IPS-20b (cell line): ENCODE data around the gene UXS1.
"Not testable (repeated sequence)": the region's sequence is repeated elsewhere in the genome, so short reads cannot be mapped to it uniquely, and the experiment has no call there.

Experiments
- H3K27ac ChIP-seq: one replicate; pipeline ENCODE4 v1.5.1; 2013; ENCODE audit warnings: low read length
- H3K27me3 ChIP-seq: 2 replicates; pipeline ENCODE4 v1.6.1; 2013; ENCODE audit warnings: mild to moderate bottlenecking, low read length, inconsistent platforms; ENCODE audit not compliant: insufficient read depth
- H3K36me3 ChIP-seq: 2 replicates; pipeline ENCODE4 v1.6.1; 2013; ENCODE audit warnings: low read depth, mild to moderate bottlenecking, inconsistent platforms, low read length, moderate library complexity; ENCODE audit not compliant: insufficient read depth
- H3K4me1 ChIP-seq: 2 replicates; pipeline ENCODE4 v1.6.1; 2013; ENCODE audit warnings: mild to moderate bottlenecking, control low read depth, inconsistent platforms, low read length, moderate library complexity; ENCODE audit not compliant: insufficient read depth
- H3K4me3 ChIP-seq: 2 replicates; pipeline ENCODE4 v1.5.1; 2013; ENCODE audit warnings: mild to moderate bottlenecking, low read length, inconsistent platforms
- H3K9ac ChIP-seq: 2 replicates; pipeline ENCODE4 v1.6.1; 2013; ENCODE audit warnings: low read depth, mild to moderate bottlenecking, inconsistent platforms, low read length, moderate library complexity
- H3K9me3 ChIP-seq: 2 replicates; pipeline ENCODE4 v1.6.1; 2013; ENCODE audit warnings: mild to moderate bottlenecking, low read depth, low read length, inconsistent platforms; ENCODE audit not compliant: insufficient read depth

UXS1 gene

GRCh38 chr2:106205488-106205887 lies 11.4 kb upstream of the UXS1 start:
- H3K27ac ChIP-seq, result no peak overlapping the region
- no peaks in the 10 kb centered on the region for H3K4me1 ChIP-seq
- no peak overlapping the region for H3K9ac ChIP-seq
- H3K36me3 ChIP-seq, result no peaks in the 10 kb centered on the region
- no peaks in the 10 kb centered on the region for H3K9me3 ChIP-seq
- H3K27me3 ChIP-seq, result no peaks in the 10 kb centered on the region
- H3K4me3 ChIP-seq, result no peak overlapping the region

- not testable (repeated sequence) for H3K4me1 ChIP-seq, H3K4me3 ChIP-seq, H3K27me3 ChIP-seq, H3K9me3 ChIP-seq, H3K9ac ChIP-seq, H3K27ac ChIP-seq, H3K36me3 ChIP-seq
Observed at GRCh38 chr2:106204551-106204950, 10.4 kb upstream of the UXS1 start.

GRCh38 chr2:106201661-106202060 lies 7.6 kb upstream of the UXS1 start:
- H3K4me3 ChIP-seq, result no peak overlapping the region
- H3K27me3 ChIP-seq, result no peaks in the 10 kb centered on the region
- H3K27ac ChIP-seq, result no peak overlapping the region
- no peaks in the 10 kb centered on the region for H3K9me3 ChIP-seq
- H3K4me1 ChIP-seq, result no peaks in the 10 kb centered on the region
- no peak overlapping the region for H3K9ac ChIP-seq
- no peaks in the 10 kb centered on the region for H3K36me3 ChIP-seq

GRCh38 chr2:106197878-106198277 lies 3.8 kb upstream of the UXS1 start:
- Histone ChIP-seq H3K27me3 (no peaks in the 10 kb centered on the region), H3K36me3 (no peaks in the 10 kb centered on the region), H3K4me3 (no peak overlapping the region), H3K9ac (no peak overlapping the region), H3K9me3 (no peaks in the 10 kb centered on the region), H3K4me1 (peaks cover 5% of the 10 kb centered on the region; the same call in 1 of the 2 replicates), H3K27ac (no peak overlapping the region)

- no peaks in the 10 kb centered on the region for H3K36me3 ChIP-seq
- no peaks in the 10 kb centered on the region for H3K9me3 ChIP-seq
- H3K4me3 ChIP-seq, result no peak overlapping the region
- H3K9ac ChIP-seq, result no peak overlapping the region
- H3K4me1 ChIP-seq, result peaks cover 8% of the 10 kb centered on the region
- no peak overlapping the region for H3K27ac ChIP-seq
- H3K27me3 ChIP-seq, result no peaks in the 10 kb centered on the region
Observed at GRCh38 chr2:106195981-106196380, 1.9 kb upstream of the UXS1 start.

GRCh38 chr2:106195456-106195855 lies 1.4 kb upstream of the UXS1 start:
- no peaks in the 10 kb centered on the region for H3K36me3 ChIP-seq
- no peaks in the 10 kb centered on the region for H3K27me3 ChIP-seq
- H3K4me3 ChIP-seq, result no peak overlapping the region
- no peak overlapping the region for H3K27ac ChIP-seq
- H3K9me3 ChIP-seq, result no peaks in the 10 kb centered on the region
- peaks cover 12% of the 10 kb centered on the region for H3K4me1 ChIP-seq
- no peak overlapping the region for H3K9ac ChIP-seq

- H3K9ac ChIP-seq, result peak overlapping the region; percentile 68; the same call in 1 of the 2 replicates
- no peak overlapping the region for H3K27ac ChIP-seq
- H3K4me3 ChIP-seq, result peak overlapping the region; percentile 88
- H3K27me3 ChIP-seq, result no peaks in the 10 kb centered on the region
- no peaks in the 10 kb centered on the region for H3K9me3 ChIP-seq
- H3K4me1 ChIP-seq, result peaks cover 24% of the 10 kb centered on the region
- 0 out of 2 replicates have a peak, but pooled peaks cover 7% of the 10 kb centered on the region for H3K36me3 ChIP-seq
Observed at GRCh38 chr2:106193690-106193976, 468 bp downstream of the UXS1 start.

GRCh38 chr2:106192752-106193689 lies 1.1 kb downstream of the UXS1 start:
- Histone ChIP-seq H3K9me3 (no peaks in the 10 kb centered on the region), H3K36me3 (0 out of 2 replicates have a peak, but pooled peaks cover 7% of the 10 kb centered on the region), H3K27me3 (no peaks in the 10 kb centered on the region), H3K9ac (peak overlapping the region; percentile 68; the same call in 1 of the 2 replicates), H3K4me3 (peak overlapping the region; percentile 88), H3K4me1 (peaks cover 26% of the 10 kb centered on the region), H3K27ac (no peak overlapping the region)

GRCh38 chr2:106191511-106192016 lies 2.5 kb downstream of the UXS1 start:
- H3K4me1 ChIP-seq, result peaks cover 26% of the 10 kb centered on the region
- H3K36me3 ChIP-seq, result 0 out of 2 replicates have a peak, but pooled peaks cover 7% of the 10 kb centered on the region
- H3K9me3 ChIP-seq, result no peaks in the 10 kb centered on the region
- no peak overlapping the region for H3K4me3 ChIP-seq
- no peaks in the 10 kb centered on the region for H3K27me3 ChIP-seq
- no peak overlapping the region for H3K27ac ChIP-seq
- H3K9ac ChIP-seq, result no peak overlapping the region

- Histone ChIP-seq H3K4me1 (peaks cover 24% of the 10 kb centered on the region), H3K27ac (no peak overlapping the region), H3K4me3 (no peak overlapping the region)
Observed at GRCh38 chr2:106189764-106190468, 4.2 kb downstream of the UXS1 start.

GRCh38 chr2:106189325-106189724 lies 4.8 kb downstream of the UXS1 start:
- Histone ChIP-seq H3K36me3 (0 out of 2 replicates have a peak, but pooled peaks cover 7% of the 10 kb centered on the region), H3K9ac (no peak overlapping the region), H3K4me3 (no peak overlapping the region), H3K4me1 (peaks cover 22% of the 10 kb centered on the region), H3K27ac (no peak overlapping the region), H3K9me3 (no peaks in the 10 kb centered on the region), H3K27me3 (no peaks in the 10 kb centered on the region)

More at GRCh38 chr2:106189764-106190468, 4.2 kb downstream of the UXS1 start:
- Histone ChIP-seq H3K9ac (no peak overlapping the region), H3K27me3 (no peaks in the 10 kb centered on the region), H3K9me3 (no peaks in the 10 kb centered on the region), H3K36me3 (0 out of 2 replicates have a peak, but pooled peaks cover 7% of the 10 kb centered on the region)
